Calu3 (cell line): ENCODE results near the gene RRP12. TPM values are rescaled to one million over a fixed set of nuclear protein-coding genes. Genes with fewer than 3 reads are reported as not detected.
"Not testable (repeated sequence)": the region's sequence is repeated elsewhere in the genome, so short reads cannot be mapped to it uniquely, and the experiment has no call there.

Source experiments
- BruUV-seq: library from RNA; stranded (reverse); fragments of 400-500 nt; replicated peaks from 2 replicates; lab custom pipeline; 2021; lab: Mats Ljungman, UMichigan
- CTCF ChIA-PET: fragments of 300-600 bp; sonication (Branson Sonifier 250); formaldehyde crosslinking; loops from one replicate; lab custom pipeline; 2022; ENCODE audit warnings: antibody characterized with exemption; lab: Charles Lee
- DNase-seq: peaks from one replicate; pipeline ENCODE4 v3.0.0; 2022
- H3K27ac Mint-ChIP-seq: one replicate; pipeline ENCODE4 v1.8.0; 2022; ENCODE audit warnings: mixed read lengths; ENCODE audit not compliant: unreplicated experiment
- H3K27me3 Mint-ChIP-seq: one replicate; pipeline ENCODE4 v1.8.0; 2022; ENCODE audit warnings: mixed read lengths; ENCODE audit not compliant: unreplicated experiment
- H3K36me3 Mint-ChIP-seq: one replicate; pipeline ENCODE4 v1.8.0; 2022; ENCODE audit warnings: mild to moderate bottlenecking, moderate library complexity, mixed read lengths; ENCODE audit not compliant: insufficient read depth, unreplicated experiment
- H3K4me1 Mint-ChIP-seq: one replicate; pipeline ENCODE4 v1.8.0; 2022; ENCODE audit warnings: mild to moderate bottlenecking, low read depth, mixed read lengths; ENCODE audit not compliant: unreplicated experiment
- H3K4me3 Mint-ChIP-seq: one replicate; pipeline ENCODE4 v1.8.0; 2022; ENCODE audit warnings: mild to moderate bottlenecking, low read depth, moderate library complexity, mixed read lengths; ENCODE audit not compliant: unreplicated experiment
- H3K9me3 Mint-ChIP-seq: one replicate; pipeline ENCODE4 v1.8.0; 2022; ENCODE audit warnings: low read depth, mixed read lengths; ENCODE audit not compliant: unreplicated experiment
- CTCF ChIP-seq: fragments of 200-600 bp; IDR thresholded peaks from one replicate; pipeline ENCODE4 v1.8.0; 2022; ENCODE audit warnings: antibody characterized with exemption; ENCODE audit not compliant: unreplicated experiment
- intact Hi-C: fragments of 100-400 bp; cut with micrococcal nuclease; formaldehyde crosslinking; loops from one replicate; pipeline ENCODE4 v1.10.0; 2022; ENCODE audit not compliant: unreplicated experiment
- total RNA-seq: library from RNA; stranded (reverse); gene quantifications from 2 replicates; pipeline ENCODE4 v1.2.3, GENCODE V29; 2022

The RRP12 gene
- total RNA-seq, 1 experiment from 2014 or later: 52.6 TPM

- no peaks in the 10 kb centered on the region for H3K27me3 Mint-ChIP-seq
- no TSS peak for BruUV-seq
- CTCF ChIA-PET: interaction anchor here (1.0 kb wide), 1 partner anchor 77 kb away, joined by 4 read pairs; no protein-coding TSS in a partner anchor
- H3K4me1 Mint-ChIP-seq: no peaks in the 10 kb centered on the region
- no peak for DNase-seq
- H3K36me3 Mint-ChIP-seq: peaks cover 28% of the 10 kb centered on the region
- no peak overlapping the region for H3K27ac Mint-ChIP-seq
- intact Hi-C loops: loop anchor here (2.0 kb wide), 1 partner anchor 77 kb away; no protein-coding TSS in a partner anchor
- H3K4me3 Mint-ChIP-seq: no peak overlapping the region
- H3K9me3 Mint-ChIP-seq: no peaks in the 10 kb centered on the region
- TF ChIP-seq CTCF: no peak
These were observed 45.6 kb downstream of the RRP12 start for GRCh38 chr10:97355571-97355975.

GRCh38 chr10:97353945-97354344 is 47.2 kb downstream of the RRP12 start:
- TF ChIP-seq CTCF: no peak
- H3K27ac Mint-ChIP-seq: no peak overlapping the region
- H3K4me3 Mint-ChIP-seq: no peak overlapping the region
- H3K9me3 Mint-ChIP-seq: no peaks in the 10 kb centered on the region
- intact Hi-C loops: loop anchor here (2.0 kb wide), 1 partner anchor 75 kb away; no protein-coding TSS in a partner anchor
- no TSS peak for BruUV-seq
- no peaks in the 10 kb centered on the region for H3K4me1 Mint-ChIP-seq
- no peaks in the 10 kb centered on the region for H3K27me3 Mint-ChIP-seq
- CTCF ChIA-PET: interaction anchor here (0.7 kb wide), 1 partner anchor 682 kb away, joined by 3 read pairs; no protein-coding TSS in a partner anchor
- no peak for DNase-seq
- peaks cover 21% of the 10 kb centered on the region for H3K36me3 Mint-ChIP-seq

GRCh38 chr10:97349752-97350513 is 51.2 kb downstream of the RRP12 start:
- no peak for DNase-seq
- no peaks in the 10 kb centered on the region for H3K27me3 Mint-ChIP-seq
- BruUV-seq: no TSS peak
- CTCF ChIA-PET: no interaction called here
- intact Hi-C loops: no loop called here
- H3K9me3 Mint-ChIP-seq: no peaks in the 10 kb centered on the region
- peaks cover 5% of the 10 kb centered on the region for H3K36me3 Mint-ChIP-seq
- no peak overlapping the region for H3K4me3 Mint-ChIP-seq
- H3K4me1 Mint-ChIP-seq: no peaks in the 10 kb centered on the region
- no peak for TF ChIP-seq CTCF
- no peak overlapping the region for H3K27ac Mint-ChIP-seq

- Mint-ChIP-seq H3K27me3 (no peaks in the 10 kb centered on the region), H3K4me1 (no peaks in the 10 kb centered on the region), H3K9me3 (no peaks in the 10 kb centered on the region), H3K27ac (no peak overlapping the region), H3K4me3 (no peak overlapping the region), H3K36me3 (peaks cover 5% of the 10 kb centered on the region)
- BruUV-seq: no TSS peak
- CTCF ChIA-PET: no interaction called here
- no peak for DNase-seq
- intact Hi-C loops: no loop called here
- no peak for TF ChIP-seq CTCF
These were observed 53.8 kb downstream of the RRP12 start for GRCh38 chr10:97347317-97347716.

- intact Hi-C loops, H3K27me3 Mint-ChIP-seq, H3K4me1 Mint-ChIP-seq, CTCF ChIA-PET, H3K27ac Mint-ChIP-seq, H3K9me3 Mint-ChIP-seq, BruUV-seq, DNase-seq, H3K36me3 Mint-ChIP-seq, H3K4me3 Mint-ChIP-seq: not testable (repeated sequence)
These were observed 57.5 kb downstream of the RRP12 start for GRCh38 chr10:97343664-97344063.
